Activated T-cell treated with anti-CD3 and anti-CD28 coated beads, Interleukin-2, amount 50 U/mL, for 24 hours (primary cell): Measurements from ENCODE around the gene CCDC186.
A peak's percentile ranks its signal among the peaks of the same experiment; 100 is the strongest.

Experiments
- DNase-seq: peaks from one replicate; pipeline ENCODE4 v3.0.0-alpha.2; 2020
- H3K27ac Mint-ChIP-seq: 2 replicates; pipeline ENCODE4 v1.8.0; 2020; ENCODE audit warnings: mild to moderate bottlenecking, mixed read lengths
- H3K27me3 Mint-ChIP-seq: 2 replicates; pipeline ENCODE4 v1.8.0; 2020; ENCODE audit warnings: mixed read lengths
- H3K36me3 Mint-ChIP-seq: 2 replicates; pipeline ENCODE4 v1.8.0; 2020; ENCODE audit warnings: low read depth, mixed read lengths
- H3K4me1 Mint-ChIP-seq: 2 replicates; pipeline ENCODE4 v1.8.0; 2020; ENCODE audit warnings: low read depth, mixed read lengths
- H3K4me3 Mint-ChIP-seq: 2 replicates; pipeline ENCODE4 v1.8.0; 2020; ENCODE audit warnings: mild to moderate bottlenecking, moderate library complexity, mixed read lengths
- H3K9me3 Mint-ChIP-seq: 2 replicates; pipeline ENCODE4 v1.8.0; 2020; ENCODE audit warnings: mixed read lengths

Gene CCDC186

DNA sequence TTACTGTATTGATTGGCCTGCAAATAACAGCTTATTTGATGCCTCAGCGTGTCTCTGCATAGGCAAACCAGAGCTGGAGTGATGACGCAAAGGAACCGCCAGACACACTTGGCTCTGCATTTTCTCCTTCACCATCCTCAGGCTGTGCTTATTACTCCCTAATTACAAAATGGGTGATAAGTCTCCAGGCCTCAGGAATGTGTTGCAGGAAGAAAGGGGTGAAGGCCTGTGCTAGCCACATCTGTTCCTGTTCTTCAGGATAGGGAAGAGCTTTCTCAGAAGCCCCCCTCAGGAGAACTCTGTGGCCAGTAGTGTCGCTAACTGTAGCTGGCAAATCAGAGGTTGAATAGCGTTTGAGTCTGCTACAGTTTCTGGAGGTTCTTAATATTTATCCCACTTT, 10.3 kb upstream of the CCDC186 start:
- Mint-ChIP-seq H3K27ac (no peak overlapping the region), H3K27me3 (peaks cover 10% of the 10 kb centered on the region), H3K4me3 (no peak overlapping the region), H3K4me1 (peaks cover 3% of the 10 kb centered on the region), H3K9me3 (no peaks in the 10 kb centered on the region), H3K36me3 (no peaks in the 10 kb centered on the region)
- DNase-seq: no peak

DNA sequence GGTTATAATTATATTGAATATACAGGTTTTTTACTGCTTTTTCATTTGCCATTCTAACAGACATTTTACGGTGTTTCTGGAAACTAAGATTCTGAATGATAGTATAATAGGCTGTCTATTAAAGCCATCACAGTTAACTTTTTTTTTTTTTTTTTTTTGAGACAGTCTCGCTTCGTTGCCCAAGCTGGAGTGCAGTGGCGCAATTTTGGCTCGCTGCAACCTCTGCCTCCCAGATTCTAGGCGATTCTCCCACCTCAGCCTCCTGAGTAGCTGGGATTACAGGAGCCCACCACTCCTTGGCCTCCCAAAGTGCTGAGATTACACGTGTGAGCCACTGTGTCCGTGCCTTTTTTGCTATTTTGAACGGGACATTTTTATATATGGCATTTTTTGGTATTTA, 9.6 kb upstream of the CCDC186 start:
- no peak overlapping the region for H3K4me3 Mint-ChIP-seq
- H3K4me1 Mint-ChIP-seq: peaks cover 3% of the 10 kb centered on the region
- H3K27ac Mint-ChIP-seq: no peak overlapping the region
- peaks cover 10% of the 10 kb centered on the region for H3K27me3 Mint-ChIP-seq
- H3K36me3 Mint-ChIP-seq: no peaks in the 10 kb centered on the region
- no peaks in the 10 kb centered on the region for H3K9me3 Mint-ChIP-seq
- DNase-seq: no peak

DNA sequence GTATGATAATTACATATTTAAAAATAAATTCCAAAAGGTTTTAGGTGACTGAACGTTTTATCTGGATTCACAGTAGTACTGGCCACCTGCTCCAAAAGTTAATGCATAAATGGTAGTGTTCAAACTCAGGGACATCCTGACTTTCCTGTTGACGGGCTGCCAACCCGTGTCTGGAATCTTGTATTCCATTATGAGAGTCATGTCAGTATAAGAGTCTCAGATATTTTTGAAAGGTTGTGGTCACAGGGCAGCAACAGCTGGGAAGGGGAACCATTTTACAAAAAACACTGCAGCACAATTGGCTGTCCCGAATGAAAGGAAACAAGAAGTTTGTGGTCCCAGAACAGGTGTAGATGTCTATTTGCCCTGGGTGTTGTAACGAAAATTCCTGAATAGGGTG, 8.0 kb upstream of the CCDC186 start:
- Mint-ChIP-seq H3K27me3 (peaks cover under 1% of the 10 kb centered on the region), H3K4me3 (no peak overlapping the region), H3K27ac (no peak overlapping the region), H3K36me3 (no peaks in the 10 kb centered on the region), H3K4me1 (peaks cover 3% of the 10 kb centered on the region), H3K9me3 (no peaks in the 10 kb centered on the region)
- no peak for DNase-seq

DNA sequence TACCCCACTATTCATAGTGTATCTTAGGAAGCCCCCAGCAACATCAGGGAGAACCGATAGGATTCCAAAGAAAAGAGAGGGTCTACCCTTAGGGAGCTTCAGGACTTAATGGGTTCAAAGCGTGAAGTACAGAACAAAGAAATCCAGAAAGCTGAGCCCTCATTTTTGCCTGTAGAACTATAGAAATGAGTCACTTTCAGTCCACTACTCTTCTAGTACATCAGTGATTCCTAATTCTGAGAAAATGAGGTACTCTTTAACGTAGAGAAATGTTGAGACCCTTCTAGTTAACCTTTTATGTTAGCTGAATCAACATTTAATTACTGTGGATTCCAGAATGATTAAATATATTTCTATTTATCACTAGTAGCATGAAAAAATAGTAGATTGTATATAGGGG, 6.9 kb upstream of the CCDC186 start:
- H3K4me3 Mint-ChIP-seq: no peak overlapping the region
- H3K27ac Mint-ChIP-seq: no peak overlapping the region
- H3K9me3 Mint-ChIP-seq: no peaks in the 10 kb centered on the region
- no peaks in the 10 kb centered on the region for H3K36me3 Mint-ChIP-seq
- no peaks in the 10 kb centered on the region for H3K27me3 Mint-ChIP-seq
- peaks cover 6% of the 10 kb centered on the region for H3K4me1 Mint-ChIP-seq
- DNase-seq: no peak

DNA sequence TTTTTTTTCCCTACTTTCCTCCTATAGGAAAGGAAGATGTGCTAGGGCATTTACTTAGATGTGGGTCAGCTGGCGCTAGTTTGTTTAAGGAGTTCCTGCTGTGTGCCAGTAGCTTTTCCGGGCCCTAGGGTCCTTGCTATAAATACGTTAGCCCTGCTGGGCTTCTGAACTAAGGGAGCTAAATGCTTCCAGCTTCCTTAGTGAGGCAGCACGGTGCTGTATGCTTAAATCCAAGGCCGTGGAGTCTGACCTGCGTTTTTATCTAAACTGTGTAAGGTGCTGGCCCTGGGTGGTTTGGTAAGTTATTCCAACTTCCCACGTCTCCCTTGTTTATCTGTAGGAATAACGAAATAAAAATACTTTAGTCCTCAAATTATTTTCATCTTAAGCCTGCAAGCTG, 5.7 kb upstream of the CCDC186 start:
- Mint-ChIP-seq H3K9me3 (no peaks in the 10 kb centered on the region), H3K27ac (no peak overlapping the region), H3K4me3 (peak overlapping the region; percentile 39), H3K27me3 (no peaks in the 10 kb centered on the region), H3K36me3 (no peaks in the 10 kb centered on the region), H3K4me1 (peaks cover 15% of the 10 kb centered on the region)
- DNase-seq: no peak

DNA sequence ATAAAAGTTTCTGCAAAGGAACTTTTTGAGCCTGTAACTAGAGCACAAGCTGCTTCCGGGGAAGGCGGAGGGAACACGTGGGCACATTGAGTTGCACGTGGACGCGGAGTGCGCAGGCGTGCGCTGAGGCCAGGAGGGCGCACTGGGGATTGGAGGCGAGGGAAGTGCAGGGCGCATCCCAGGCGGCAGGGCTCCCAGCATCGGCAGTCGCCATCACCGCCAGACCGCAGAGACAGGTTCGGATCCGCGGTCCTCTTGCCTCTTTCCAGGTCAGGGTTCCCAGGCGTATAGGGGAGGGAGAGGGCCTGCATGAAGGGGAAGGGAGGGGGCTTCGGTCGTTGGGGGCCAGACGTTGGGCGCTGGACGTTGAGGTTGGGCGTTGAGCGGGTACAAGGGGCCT, 5.1 kb upstream of the CCDC186 start, which contains the start of gene TDRD1:
TDRD1 (plus strand) TSS at position 206 of the 400 bp plus-strand sequence. CDS start 8,479 bp downstream, outside the sequence.
- DNase-seq: no peak
- Mint-ChIP-seq H3K27me3 (no peaks in the 10 kb centered on the region), H3K4me1 (peaks cover 19% of the 10 kb centered on the region), H3K36me3 (peaks cover 2% of the 10 kb centered on the region), H3K27ac (peak within 1 kb of the TSS; percentile 11), H3K4me3 (peak within 1 kb of the TSS; percentile 39), H3K9me3 (no peaks in the 10 kb centered on the region)

DNA sequence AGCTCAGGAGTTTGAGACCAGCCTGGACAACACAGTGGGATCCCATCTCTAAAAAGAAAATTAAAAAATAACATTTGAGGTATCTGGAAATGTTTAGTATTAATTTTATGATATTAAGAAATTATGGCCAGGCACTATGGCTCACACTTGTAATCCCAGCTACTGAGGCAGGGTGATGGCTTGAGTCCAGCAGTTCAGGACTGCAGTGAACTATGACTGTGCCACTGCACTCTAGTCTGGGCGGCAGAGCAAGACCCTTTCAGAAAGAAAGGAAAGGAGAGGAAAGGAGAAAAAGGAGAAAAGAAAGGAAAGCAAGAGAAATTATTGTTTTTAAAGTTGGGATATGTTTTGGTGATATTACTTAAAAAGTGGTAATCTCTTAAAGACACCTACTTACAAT, 2.5 kb upstream of the CCDC186 start:
- DNase-seq: no peak
- H3K4me1 Mint-ChIP-seq: peaks cover 37% of the 10 kb centered on the region
- no peak overlapping the region for H3K27ac Mint-ChIP-seq
- H3K4me3 Mint-ChIP-seq: no peak overlapping the region
- no peaks in the 10 kb centered on the region for H3K9me3 Mint-ChIP-seq
- no peaks in the 10 kb centered on the region for H3K27me3 Mint-ChIP-seq
- H3K36me3 Mint-ChIP-seq: peaks cover 12% of the 10 kb centered on the region

DNA sequence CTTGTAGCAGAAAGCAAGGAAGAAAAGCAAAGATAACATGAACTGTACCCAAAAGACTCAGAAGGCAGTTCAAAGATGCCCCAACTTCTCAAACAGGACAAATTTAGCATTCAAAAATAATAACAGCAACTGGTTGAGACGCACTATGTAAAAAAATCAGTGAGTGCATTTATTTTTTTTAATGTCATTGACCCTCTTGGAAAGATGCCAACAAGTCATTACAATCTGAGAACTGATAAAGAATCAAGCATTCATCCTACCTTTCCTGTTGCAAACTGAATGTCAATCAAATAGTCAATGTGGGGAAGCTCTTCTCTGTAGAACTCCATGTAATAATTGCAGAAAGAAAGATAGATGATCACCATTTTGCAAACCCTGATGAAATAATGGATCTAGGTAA, 1.7 kb upstream of the CCDC186 start:
- Mint-ChIP-seq H3K27me3 (no peaks in the 10 kb centered on the region), H3K4me3 (peak overlapping the region; percentile 23), H3K27ac (no peak overlapping the region), H3K9me3 (no peaks in the 10 kb centered on the region), H3K36me3 (peaks cover 17% of the 10 kb centered on the region), H3K4me1 (peaks cover 41% of the 10 kb centered on the region)
- no peak for DNase-seq

DNA sequence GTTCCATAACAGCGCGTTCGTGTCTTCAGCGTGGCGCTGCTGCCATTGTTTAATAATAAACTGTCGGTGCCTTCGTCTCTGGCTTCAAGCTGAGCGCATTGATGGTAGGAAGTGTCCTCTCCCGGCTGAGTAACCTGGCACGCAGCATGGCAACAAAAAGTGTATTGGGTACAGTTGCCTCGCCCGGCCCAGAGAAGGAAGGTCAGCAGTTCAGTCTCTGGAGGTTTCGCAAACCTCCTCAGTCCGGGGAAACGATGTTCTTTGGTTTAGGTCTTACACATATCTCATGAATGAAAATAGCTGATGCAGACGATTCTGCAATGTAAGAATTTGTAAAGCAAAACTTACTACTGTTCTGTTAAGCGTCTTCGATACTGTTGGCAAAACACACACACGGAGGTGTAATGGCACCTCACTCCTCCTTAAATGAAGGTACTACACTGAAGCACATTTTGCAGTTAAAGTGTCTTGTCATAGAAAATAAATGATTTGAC, 739 bp upstream of the CCDC186 start:
- Mint-ChIP-seq H3K4me1 (peaks cover 44% of the 10 kb centered on the region), H3K27ac (peak overlapping the region; percentile 88), H3K36me3 (peaks cover 23% of the 10 kb centered on the region), H3K9me3 (no peaks in the 10 kb centered on the region), H3K27me3 (no peaks in the 10 kb centered on the region), H3K4me3 (peak overlapping the region; percentile 97)
- DNase-seq: no peak

DNA sequence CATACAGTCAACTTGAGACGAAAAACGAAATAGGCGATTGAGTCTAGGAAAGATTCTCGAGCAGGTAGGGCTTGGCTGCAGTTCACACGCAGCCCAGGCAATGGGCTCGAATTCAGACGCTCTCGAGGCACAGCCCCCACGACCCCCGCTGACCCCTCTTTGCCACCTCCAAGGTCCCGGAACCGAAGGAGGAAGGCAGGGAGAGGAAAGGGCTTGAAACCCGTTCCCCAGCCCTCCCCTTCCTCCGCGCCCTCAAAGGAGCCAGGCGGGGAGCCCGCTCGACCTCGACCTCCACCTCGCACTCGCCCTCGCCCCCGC, 441 bp downstream of the CCDC186 start:
- no peak for DNase-seq
- Mint-ChIP-seq H3K4me1 (peaks cover 47% of the 10 kb centered on the region), H3K27me3 (no peaks in the 10 kb centered on the region), H3K9me3 (peaks cover 4% of the 10 kb centered on the region), H3K36me3 (peaks cover 32% of the 10 kb centered on the region), H3K27ac (peak overlapping the region; percentile 98), H3K4me3 (peak overlapping the region; percentile 97)

DNA sequence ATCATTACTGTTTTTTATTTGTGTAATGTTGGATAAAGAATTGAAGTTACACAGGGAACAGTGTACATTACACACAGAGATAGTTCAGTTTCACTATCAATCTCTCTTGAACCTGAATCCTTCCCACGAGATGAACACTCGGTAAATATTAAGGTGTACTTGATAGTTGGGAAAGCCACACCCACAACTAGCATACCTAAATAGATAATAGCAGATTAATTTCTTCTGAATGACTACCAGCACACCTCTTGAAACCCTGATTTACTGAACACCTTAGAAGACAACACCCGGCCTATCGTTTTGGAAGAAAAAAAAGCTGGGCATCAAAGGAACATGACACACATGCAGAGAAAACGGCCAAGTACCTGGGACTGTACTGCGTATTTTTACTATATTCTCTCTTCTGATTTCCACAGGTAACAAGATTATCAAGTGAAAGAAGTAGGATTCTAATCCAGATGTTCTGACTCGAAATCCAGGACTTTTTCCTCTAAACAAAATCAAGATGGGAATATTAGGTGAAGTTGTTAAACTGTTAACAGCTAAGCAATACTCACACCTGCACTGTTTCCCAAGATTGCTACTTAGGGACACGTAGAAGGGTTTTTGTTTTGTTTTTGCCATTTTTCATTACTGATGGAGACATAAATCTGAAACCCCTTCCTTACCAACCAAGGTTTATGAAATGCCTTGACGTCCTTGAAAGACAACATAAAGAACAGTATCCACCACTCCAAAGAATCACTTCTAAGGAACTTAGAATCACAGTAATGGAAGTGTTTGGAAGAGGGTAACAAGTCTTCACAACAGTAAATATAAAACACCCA, 1.0 kb downstream of the CCDC186 start:
- H3K4me3 Mint-ChIP-seq: peak overlapping the region; percentile 97
- DNase-seq: no peak
- H3K4me1 Mint-ChIP-seq: peaks cover 52% of the 10 kb centered on the region
- H3K27me3 Mint-ChIP-seq: no peaks in the 10 kb centered on the region
- H3K9me3 Mint-ChIP-seq: peaks cover 7% of the 10 kb centered on the region
- peak overlapping the region; percentile 98 for H3K27ac Mint-ChIP-seq
- H3K36me3 Mint-ChIP-seq: peaks cover 36% of the 10 kb centered on the region

DNA sequence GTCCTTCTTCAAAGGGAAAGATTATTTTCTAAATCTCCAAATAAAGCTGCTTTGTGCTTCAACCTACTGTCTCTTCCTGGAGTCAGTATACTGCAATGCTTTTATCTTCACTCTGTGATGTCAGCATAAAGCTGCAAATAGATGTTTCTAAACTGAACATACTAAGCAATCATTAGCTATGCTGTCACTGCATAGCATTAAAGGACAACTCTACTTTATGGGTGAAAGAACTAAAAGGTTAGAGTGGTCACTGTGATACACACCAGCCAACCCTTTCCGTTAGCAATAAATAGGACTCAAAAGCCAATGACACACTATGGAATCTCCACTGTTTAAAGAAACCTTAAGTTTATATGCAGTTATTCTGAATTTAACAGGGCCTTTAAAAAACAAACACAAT, 1.8 kb downstream of the CCDC186 start:
- Mint-ChIP-seq H3K4me3 (peak overlapping the region; percentile 97), H3K27me3 (no peaks in the 10 kb centered on the region), H3K9me3 (peaks cover 7% of the 10 kb centered on the region), H3K4me1 (peaks cover 56% of the 10 kb centered on the region), H3K27ac (no peak overlapping the region), H3K36me3 (peaks cover 40% of the 10 kb centered on the region)
- DNase-seq: no peak

DNA sequence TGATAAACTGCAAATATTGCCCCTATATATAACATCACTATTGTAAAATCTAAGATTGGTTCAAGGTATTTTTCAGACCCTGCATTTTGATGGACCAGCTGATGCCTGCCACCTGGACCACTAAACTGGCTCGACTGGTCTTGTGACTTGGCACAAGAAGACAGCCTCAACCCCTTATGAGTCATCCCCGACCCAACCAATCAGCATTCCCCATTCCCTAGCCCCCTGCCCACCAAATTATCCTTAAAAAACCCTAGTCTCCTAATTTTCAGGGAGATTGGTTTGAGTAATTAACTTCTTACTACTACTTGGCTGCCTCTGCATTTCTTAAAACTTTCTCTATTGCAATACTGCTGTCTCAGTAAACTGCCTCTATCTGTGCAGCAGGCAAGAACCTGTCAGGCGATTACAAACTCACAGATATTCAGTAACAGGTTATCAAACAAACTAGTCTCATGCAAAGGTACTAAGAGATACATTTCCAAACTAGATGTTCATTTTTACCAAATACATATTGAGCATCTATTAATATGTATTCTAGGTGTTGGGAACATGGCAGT, 5.5 kb downstream of the CCDC186 start:
- no peak for DNase-seq
- peaks cover 61% of the 10 kb centered on the region for H3K4me1 Mint-ChIP-seq
- no peaks in the 10 kb centered on the region for H3K27me3 Mint-ChIP-seq
- H3K4me3 Mint-ChIP-seq: no peak overlapping the region
- peaks cover 7% of the 10 kb centered on the region for H3K9me3 Mint-ChIP-seq
- H3K36me3 Mint-ChIP-seq: peaks cover 54% of the 10 kb centered on the region
- no peak overlapping the region for H3K27ac Mint-ChIP-seq

DNA sequence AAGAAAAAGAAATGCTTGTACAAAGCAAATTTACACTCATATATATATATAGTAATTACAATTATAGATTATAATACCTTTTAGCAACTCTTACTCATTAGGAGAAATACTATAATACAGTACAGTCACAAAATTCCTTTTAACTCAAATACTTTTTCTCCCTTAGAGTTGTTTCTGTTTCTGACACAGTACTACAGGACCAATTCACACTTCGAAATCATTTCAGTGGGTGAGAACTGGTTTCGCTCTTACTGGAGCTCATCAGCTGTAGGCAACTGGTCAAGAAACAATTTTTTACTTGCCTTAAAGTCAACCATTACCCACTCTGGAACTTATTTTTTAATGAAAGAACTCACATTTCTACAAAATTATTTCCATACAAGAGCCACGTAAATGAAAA, 6.0 kb downstream of the CCDC186 start:
- no peak overlapping the region for H3K27ac Mint-ChIP-seq
- no peaks in the 10 kb centered on the region for H3K27me3 Mint-ChIP-seq
- DNase-seq: no peak
- H3K4me3 Mint-ChIP-seq: no peak overlapping the region
- H3K36me3 Mint-ChIP-seq: peaks cover 57% of the 10 kb centered on the region
- peaks cover 7% of the 10 kb centered on the region for H3K9me3 Mint-ChIP-seq
- peaks cover 63% of the 10 kb centered on the region for H3K4me1 Mint-ChIP-seq

DNA sequence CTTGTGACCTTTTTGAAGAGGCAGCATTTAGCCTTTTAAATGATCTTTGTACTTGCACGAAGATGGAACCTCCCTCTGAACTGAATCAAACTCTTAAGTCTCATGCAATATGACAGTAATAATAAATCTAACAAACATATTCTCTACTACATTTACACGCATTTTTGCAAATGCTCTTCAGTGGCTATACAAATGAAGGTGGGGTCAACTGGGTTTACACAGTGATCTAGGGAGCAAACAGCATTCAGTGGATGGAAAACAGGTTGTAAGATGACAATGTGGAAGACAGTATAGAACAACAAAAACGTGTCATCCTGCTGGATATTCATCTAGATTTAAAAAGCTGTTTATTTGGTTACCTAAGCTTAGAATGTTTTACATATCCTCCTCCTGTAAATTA, 7.5 kb downstream of the CCDC186 start:
- no peak overlapping the region for H3K4me3 Mint-ChIP-seq
- H3K27ac Mint-ChIP-seq: no peak overlapping the region
- peaks cover 66% of the 10 kb centered on the region for H3K36me3 Mint-ChIP-seq
- peaks cover 58% of the 10 kb centered on the region for H3K4me1 Mint-ChIP-seq
- H3K27me3 Mint-ChIP-seq: no peaks in the 10 kb centered on the region
- peaks cover 7% of the 10 kb centered on the region for H3K9me3 Mint-ChIP-seq
- DNase-seq: no peak
